Left colon (tissue), 2 donors: ENCODE measurements around the gene GMDS. TPM values are rescaled to one million over a fixed set of nuclear protein-coding genes. Genes with fewer than 3 reads are reported as not detected.
A peak's percentile ranks its signal among the peaks of the same experiment; 100 is the strongest.

ENCODE experiments used
- ATAC-seq: fragments of 200-7000 bp; cut with Tn5 transposase; one replicate; pipeline ENCODE4 v1.9.1; 2020; ENCODE audit warnings: mild to moderate bottlenecking, moderate library complexity
- DNase-seq, 2 donors: peaks; one replicate each; pipeline ENCODE4 v3.0.0-alpha.2; 2020
- intact Hi-C, 2 donors: fragments of 100-400 bp; cut with DNase I in 1 of 2; cut with micrococcal nuclease in 1 of 2; formaldehyde crosslinking; loops; one replicate each; pipeline versions ENCODE4 v1.11.2 to v1.14.0; 2022; cut with DNase I, micrococcal nuclease
- total RNA-seq, 2 donors: library from RNA; stranded (reverse); fragmentation: NEBNext Ultra II Directional; extraction: Animal tissue kit (Norgen Biotek cat#: 25700); gene quantifications; one replicate each; pipeline ENCODE4 v1.2.1, GENCODE V29; 2021
- donor health status: DM: no; HTN: no; CAD: no.
- donor health status: DM: yes; HTN: yes; CAD: no.

GMDS gene
- total RNA-seq, 2 donors from 2014 or later, result 148 to 229 TPM

DNA sequence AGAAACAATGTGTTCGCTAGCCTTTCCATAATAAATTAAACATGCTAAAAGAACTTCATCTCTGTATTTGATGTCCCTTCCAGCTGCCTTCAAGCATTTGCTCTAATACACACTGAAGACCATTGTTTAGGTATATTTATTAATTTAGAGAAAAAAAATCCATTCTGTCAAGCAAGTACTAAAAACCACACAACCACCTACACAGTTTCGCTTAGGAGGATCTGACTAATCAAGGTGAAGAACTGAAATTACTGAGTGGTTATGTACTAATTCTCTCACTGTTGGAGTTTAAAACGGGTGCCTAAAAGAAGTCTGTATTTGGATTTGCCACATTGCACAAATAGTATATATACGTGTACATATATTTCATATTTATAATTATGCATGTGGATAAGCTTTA lies 58.9 kb downstream of the GMDS start:
- no peak for DNase-seq
- intact Hi-C loops, result no loop called here
- ATAC-seq, result no peak

DNA sequence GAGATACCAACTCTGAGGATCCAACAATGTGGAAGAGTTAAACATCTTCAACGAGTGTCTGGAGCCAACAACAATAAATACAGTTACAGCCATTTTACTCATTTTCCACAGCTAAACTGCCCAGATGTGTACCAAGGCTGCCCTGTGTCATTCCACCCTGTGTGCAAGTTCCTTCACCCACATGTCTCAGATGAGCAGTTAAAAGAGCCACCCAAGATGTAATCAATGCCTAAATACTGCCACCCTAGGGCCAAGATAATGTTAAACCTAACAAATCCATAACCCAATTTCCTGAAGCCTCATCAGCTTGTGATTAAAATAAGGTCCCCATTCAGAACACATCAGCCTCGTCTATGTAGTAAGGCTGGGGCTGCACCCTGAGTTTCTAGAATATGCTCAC lies 59.9 kb downstream of the GMDS start:
- ATAC-seq, result no peak
- no peak for DNase-seq
- intact Hi-C loops, result no loop called here

DNA sequence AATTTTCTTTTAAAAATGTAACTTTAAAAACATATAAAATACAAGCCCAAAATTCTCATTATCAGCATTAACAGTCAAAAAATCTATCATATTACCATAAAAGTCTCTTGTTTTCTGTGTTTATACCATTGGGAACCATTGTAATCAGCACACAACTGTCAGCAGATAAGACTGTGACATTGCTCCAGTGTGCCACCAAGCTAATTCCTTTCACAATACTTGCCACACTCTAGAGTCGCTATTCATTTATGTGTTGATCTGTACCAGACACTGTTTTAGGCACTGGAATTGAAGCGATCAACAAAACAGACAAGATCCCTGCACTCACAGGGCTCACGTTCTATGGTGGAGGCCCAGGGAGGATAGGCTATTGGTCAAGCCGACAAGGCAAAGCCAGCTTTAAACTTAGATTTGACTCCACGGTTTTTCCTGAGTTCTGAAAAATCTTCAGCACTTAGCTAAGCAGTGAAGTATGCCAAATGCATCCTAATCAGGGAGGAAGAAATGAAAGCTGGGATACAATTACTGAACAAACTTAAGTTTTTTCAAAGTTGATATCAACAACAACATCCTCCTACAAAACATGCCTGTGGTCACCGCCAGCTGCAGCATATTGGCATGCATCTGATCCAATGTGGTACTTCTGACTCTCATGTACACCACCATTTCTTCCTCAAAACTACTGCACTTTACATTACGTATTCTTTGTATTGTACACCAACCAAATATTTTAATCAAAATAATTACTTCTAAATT lies 60.5 kb downstream of the GMDS start:
- no peak for DNase-seq
- intact Hi-C loops, result no loop called here
- no peak for ATAC-seq

DNA sequence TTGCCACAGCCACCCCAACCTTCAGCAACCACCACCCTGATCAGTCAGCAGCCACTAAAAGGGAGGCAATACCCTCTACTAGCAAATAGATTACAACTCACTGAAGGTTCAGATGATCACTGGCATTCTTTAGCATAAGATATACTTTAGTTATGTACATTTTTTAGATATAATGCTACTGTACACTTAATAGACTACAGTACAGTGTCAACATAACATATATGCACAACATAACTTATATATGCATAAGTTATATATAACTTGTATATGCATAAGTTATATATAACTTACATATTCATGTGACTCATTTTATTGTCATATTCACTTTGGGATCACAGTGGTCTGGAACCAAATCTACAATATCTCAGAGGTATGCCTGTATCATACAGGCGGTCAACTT lies 61.7 kb downstream of the GMDS start:
- ATAC-seq (no peak), DNase-seq (no peak)
- intact Hi-C loops, result no loop called here

DNA sequence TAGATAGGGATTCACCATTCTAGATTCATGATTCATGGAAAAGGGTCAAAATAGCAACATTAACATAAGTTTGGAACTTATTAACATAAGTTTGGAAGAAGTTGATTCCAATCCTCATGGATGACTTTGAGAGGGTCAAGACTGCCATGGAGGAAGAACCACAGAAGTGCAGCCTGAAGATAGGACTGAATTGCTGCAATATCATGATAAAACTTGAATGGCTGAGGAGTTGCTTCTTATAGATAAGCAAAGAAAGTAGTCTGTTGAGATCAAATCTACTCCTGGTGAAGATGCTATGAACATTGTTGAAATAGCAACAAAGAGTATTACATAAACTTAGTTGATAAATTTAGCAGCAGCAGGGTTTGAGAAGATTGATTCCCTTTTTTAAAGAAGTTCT lies 62.2 kb downstream of the GMDS start:
- intact Hi-C loops, result no loop called here
- ATAC-seq, result no peak
- DNase-seq, result no peak

DNA sequence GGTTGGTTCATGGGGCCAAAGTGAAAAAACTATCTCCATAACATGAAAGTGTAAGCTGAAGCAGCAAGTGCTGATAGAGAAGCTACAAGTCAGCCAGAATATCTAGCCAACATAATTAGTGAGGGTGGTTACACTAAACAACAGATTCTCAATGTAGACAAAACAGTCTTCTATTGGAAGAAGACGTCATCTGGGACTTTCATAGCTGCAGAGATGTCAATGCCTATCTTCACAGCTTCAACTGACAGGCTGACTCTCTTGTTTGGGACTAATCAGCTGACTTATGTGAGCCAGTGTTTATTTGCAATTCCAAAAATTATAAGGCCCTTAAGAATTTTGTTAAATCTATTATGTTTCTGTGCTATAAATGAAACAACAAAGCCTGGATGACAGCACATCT lies 63.2 kb downstream of the GMDS start:
- intact Hi-C loops, result no loop called here
- ATAC-seq, result no peak
- no peak for DNase-seq

DNA sequence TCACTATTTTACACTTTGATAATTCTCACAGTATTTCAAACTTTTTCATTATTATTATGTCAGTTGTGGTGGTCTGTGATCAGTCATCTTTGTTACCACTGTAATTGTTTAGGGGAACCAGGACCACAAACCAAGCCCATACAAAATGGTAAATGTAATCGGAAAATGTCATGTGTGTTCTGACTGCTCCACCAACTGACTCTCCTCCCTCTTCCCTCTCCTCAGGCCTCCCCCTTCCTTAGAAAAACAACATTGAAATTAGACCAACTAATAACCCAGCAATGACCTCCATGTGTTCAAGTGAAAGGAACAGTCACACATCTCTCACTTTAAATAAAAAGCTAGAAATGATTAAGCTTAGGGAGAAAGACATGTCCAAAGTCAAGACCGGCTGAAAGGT lies 63.8 kb downstream of the GMDS start:
- ATAC-seq (no peak), DNase-seq (no peak)
- intact Hi-C loops, result no loop called here

DNA sequence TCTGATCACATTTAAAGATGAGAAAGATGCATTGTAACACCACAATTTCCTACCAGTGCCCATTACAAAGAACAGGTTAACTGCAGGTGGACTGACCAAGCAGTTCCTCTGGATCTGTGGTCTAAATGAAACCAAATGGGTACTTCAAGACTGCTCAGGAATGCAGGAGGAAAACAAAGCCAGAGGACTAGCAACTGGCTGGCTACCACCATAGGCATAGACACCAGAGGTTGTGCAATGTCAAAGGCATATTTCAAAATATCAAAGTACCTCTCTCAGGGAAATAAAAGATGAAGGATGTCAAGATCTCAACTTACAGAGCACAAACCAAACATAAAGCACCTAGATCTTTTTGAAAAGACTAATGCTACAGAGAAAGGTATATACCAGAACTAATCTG lies 65.5 kb downstream of the GMDS start:
- DNase-seq (no peak), ATAC-seq (no peak)
- intact Hi-C loops, result no loop called here

DNA sequence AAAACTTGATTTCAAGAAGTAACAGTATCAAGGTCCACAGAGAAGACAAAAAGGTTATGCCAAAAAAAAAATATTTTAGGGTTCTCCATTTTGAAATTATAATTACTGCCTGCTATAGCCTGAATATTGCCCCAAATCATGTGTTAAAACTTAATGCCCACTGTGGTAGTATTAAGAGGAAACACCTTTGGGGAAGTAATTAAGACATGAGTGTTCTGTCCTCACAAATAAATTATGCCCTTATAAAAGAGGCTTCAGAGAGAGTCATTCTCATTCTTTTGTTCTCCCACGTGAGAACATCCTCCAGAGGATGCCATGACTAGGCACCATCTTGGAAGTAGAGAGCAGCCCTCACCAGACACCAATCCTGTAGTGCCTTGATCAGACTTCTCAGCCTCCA lies 66.2 kb downstream of the GMDS start:
- intact Hi-C loops, result no loop called here
- ATAC-seq, result no peak

DNA sequence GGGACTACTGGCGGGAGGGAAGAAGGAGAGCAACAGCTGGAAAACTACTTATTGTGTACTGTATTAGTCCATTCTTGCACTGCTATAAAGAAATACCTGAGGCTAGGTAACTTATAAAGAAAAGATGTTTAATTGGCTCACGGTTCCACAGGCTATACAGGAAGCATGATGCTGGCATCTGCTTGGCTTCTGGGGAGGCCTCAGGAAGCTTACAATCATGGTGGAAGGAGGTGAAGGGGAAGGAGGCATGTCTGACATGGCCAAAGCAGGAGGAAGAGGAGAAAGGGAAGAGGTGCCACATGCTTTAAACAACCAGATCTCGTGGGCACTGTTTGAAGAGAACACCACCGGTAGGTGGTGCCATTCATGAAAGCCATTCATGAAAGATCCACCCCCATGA lies 67.3 kb downstream of the GMDS start:
- DNase-seq (no peak), ATAC-seq (no peak)
- intact Hi-C loops, result no loop called here

More for the DNA sequence above, 66.2 kb downstream of the GMDS start:
- DNase-seq, result no peak

DNA sequence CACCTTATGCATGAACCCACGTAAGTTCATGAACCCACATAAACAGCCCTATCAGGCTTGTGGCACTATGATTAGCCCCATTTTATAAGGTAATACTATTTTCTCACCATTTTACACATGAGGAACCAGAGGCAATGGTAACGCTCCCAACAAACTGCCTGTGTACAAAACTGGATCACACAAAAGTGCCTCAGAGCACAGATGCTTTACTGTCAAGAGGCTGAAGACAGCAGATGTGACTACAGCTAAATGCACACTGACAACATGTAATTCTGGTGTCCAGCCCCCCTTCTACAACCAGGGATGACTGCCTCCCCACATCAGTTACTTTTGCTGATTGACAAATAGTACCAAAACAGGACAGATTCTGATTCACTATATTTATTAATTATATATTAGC lies 69.6 kb downstream of the GMDS start:
- no peak for DNase-seq
- ATAC-seq, result no peak

DNA sequence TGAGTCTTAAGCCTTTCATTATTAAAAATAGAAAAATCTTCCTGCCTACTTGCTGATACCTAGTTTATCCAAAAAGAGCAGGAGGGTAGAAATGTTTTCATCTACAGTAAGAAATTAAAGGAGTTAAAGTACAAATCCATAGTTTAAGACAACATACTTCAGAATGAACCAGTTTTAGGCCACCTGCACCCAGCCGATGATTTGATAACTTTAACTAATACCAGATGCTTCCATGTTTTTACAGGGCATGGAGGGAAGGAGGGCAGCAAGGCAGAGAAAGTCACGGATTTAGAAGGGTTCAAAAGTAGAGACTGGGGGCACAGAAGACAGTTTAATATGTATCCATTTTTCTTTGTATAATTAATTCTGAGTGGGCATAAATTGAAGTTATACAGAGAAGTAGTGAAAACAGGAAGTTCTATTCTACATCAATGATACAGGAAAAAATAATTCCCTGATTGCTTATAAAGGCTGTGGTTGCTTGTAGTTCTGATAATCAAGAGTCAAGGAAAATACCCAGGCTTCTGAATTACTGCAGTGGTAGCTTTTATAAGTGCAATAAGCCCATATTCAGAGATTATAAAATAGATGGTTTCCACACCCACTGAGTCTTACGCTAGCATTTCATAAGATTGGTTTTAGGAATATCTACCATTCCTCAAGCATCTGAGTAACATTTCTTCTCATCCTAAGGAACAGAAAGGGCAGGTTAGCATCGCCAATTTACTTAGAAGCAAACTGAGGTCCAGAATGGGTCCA lies 72.0 kb downstream of the GMDS start:
- ATAC-seq, result peak; percentile 89
- DNase-seq, result no peak
- intact Hi-C loops, result no loop called here

More for the DNA sequence above, 69.6 kb downstream of the GMDS start:
- intact Hi-C loops, result no loop called here

DNA sequence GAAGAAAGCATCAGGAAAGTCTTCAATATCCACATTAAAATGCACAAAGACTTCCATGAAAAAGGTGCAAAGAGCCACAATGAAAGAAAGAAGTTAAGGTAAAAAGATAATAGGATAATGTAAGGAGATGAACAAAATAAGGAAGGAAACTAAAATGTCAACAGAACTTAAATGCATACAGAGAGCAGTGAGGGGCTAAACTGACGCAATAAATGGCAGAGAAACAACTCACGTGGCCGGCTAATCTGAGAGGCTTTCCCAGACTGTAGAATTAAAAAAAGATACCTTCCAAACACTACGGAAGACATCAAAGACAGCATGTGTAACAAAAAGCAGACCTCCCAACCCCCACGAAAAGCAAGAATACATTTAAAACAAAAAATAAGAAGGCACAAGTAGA lies 73.7 kb downstream of the GMDS start:
- ATAC-seq (no peak), DNase-seq (no peak)
- intact Hi-C loops, result no loop called here

DNA sequence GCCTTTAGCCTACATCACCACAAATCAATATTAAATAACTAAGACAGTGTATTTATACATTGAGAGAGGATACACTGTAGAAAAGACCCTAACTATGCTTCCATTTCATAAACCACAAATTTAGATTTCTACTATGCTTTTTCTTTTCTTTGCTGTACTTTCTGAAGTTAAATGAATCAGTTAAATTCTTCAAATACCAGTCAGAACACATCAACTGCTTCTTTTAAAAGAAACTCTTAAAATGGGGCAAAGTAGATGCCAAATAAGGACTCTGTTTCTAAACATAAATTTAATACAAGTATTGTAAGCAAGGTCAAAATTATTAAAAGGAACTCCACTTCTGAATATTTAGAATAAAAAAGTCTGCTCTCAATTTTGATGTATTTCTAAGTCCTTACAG lies 76.9 kb downstream of the GMDS start:
- ATAC-seq, result no peak
- DNase-seq, result no peak
- intact Hi-C loops, result no loop called here

DNA sequence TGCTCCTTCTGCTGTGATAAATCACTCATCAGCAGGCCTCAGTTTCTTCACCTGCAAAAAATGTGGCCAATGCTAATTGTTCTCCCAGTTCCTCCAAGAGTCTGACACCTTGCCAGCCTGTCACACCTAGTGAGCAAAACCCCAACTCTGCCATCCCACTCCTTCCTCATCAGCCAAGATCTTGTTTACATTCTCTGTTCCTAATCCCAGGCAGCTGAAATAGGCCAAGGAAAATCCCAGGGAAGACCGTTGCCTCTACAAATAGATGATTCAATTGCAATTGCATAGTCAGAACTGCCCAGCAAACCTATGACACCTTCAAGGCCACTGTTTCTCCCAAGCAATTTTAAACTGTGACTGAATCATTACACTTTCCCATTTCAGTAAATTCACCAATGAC lies 78.7 kb downstream of the GMDS start:
- intact Hi-C loops, result no loop called here
- DNase-seq, result peak; percentile 35 to 52
- ATAC-seq, result peak; percentile 91

DNA sequence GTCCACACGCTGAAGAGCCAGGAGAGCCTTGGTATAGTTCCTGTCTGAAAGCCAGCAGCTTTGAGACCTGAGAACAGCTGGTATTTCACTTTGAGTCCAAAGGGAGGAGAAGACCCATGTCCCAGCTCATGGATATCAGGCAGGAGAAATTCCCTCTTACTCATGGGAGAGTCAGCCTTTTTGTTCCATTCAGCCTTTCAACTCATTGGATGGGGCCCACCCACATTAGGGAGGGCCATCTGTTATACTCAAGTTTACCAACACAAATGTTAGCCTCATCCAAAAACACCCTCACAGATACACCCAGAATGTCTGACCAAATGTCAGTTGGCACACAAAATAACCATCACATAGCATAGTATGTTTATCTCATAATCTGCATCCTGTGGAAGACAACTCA lies 80.1 kb downstream of the GMDS start:
- intact Hi-C loops, result no loop called here
- ATAC-seq, result no peak
- no peak for DNase-seq

DNA sequence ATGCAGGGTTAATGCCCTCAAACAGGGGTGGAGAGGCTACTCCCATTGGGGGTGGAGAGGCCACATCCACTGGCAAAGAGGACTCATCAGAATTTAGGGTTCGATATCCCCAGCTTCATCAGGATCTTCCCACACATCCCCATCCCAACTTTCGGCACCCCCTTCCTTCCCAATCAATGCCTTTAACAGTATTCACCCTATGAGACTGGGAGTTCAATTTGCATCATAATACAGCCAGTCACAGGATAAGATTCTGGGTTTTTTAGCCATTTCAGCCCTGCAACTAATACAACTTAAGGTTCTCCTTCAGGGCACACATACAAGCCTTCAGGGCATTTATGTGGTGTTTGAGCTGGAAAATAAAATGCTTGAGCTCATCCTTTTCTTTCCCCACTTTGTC lies 80.9 kb downstream of the GMDS start:
- DNase-seq (no peak), ATAC-seq (no peak)
- intact Hi-C loops, result no loop called here

DNA sequence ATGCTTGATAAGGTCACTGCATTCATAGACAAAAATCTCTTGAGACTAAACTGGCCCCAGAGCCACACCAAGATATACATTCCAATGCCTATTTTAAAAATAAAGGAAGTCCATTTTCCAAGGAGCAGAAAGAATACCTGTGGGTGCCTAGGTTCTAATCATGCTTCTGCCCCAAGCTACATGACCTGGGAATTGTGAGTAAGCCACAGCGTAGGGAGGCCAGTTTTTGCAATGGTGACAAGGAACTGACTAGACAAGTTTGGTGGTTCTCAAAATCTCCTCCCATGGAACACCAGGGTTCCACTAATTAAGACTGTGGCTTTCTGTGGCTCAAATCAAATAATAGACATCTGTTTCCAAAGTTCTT lies 83.3 kb downstream of the GMDS start:
- DNase-seq (no peak), ATAC-seq (no peak)
- intact Hi-C loops, result no loop called here

DNA sequence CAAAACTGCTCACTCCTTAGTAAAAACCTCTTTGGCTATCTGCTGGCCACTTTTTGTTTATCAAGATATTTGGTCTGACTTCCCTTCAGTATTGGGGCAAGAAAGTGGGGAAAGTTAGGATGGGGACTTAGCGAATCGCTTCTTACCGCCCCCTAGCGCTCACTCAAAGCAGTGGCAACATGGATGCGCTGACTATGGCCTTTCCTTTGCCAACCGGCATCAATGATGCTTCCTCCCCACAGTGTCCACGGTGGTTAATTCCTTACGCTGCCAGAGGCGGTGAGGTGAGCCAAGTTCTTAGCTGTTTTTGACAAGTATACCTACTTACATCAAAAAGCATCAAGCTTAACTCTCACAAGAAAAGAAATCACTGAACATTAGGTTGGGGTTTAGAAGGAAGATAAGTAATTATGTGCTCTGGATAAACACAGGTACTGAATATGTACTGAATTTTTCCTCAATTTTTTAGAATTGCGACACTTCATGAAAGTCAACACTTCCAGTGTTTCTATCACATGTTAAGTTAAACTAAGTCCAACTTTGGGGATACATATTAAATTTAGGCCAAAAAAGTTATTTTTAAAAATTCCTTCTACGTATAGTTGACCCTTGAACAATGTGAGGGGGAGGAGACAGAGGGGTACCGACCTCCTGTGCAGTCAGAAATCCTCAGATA lies 86.7 kb downstream of the GMDS start:
- intact Hi-C loops, result no loop called here
- no peak for ATAC-seq
- DNase-seq, result no peak

DNA sequence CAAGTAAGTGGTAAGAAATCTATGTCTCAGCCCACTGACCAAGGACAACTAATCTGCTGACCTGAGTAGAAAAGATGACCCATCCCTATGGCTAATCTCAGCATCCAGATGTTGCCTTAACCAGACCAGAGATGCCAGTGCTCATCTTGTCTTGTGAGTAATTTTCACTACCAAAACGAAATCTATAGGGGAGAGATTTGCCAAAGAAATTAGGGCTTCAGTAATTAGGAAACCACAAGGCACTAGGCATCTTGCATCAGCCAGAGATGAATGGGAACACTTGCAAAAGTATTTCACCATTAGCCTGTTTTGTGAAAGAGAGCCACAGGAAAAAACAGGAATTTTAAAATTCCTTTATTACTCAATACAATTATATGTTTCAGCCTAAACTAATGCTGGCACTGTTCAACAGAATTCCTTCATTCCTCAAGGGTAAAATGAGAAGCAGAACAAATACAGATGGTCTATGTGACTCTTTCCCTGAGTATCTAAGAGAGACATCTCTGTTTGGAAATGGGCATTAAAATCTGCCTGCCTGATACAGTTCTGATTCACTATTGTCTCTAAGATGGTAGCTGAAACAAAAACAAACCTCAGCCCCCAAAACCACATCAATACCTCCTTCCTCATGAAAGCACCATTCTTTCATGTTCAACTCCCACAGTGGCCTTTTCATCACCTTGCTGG lies 87.8 kb downstream of the GMDS start:
- intact Hi-C loops, result no loop called here
- DNase-seq (no peak), ATAC-seq (no peak)
